GM12878 (cell line): ENCODE data around the gene TNFAIP3.

Experiments used
- RCOR1 ChIP-seq: conservative IDR thresholded peaks from 2 replicates; pipeline ENCODE4 v1.6.1; 2012; ENCODE audit warnings: low read depth, low read length, improper control_type of control experiment
- SP1 ChIP-seq: IDR thresholded peaks from one replicate; pipeline ENCODE4 v1.6.1; 2011; ENCODE audit warnings: low read depth, low read length
- SPI1 ChIP-seq: IDR thresholded peaks from 2 replicates; pipeline ENCODE4 v1.6.1; 2011; ENCODE audit warnings: low read depth, mild to moderate bottlenecking, low read length, moderate library complexity, borderline replicate concordance; ENCODE audit not compliant: insufficient read depth

GRCh38 chr6:137893181-137893580 lies 26.1 kb downstream of the TNFAIP3 start:
- TF ChIP-seq RCOR1 (no peak), SP1 (no peak), SPI1 (no peak)
